Left renal cortex interstitium (tissue), 4 donors: ENCODE measurements around the gene SIX3. TPM values are rescaled to one million over a fixed set of nuclear protein-coding genes. Genes with fewer than 3 reads are reported as not detected.

Experiments used
- DNase-seq, 4 donors: peaks; one replicate each; pipeline ENCODE4 v3.0.0-alpha.2; 2013; ENCODE audit warnings: low read depth in 4 of 4, low spot score in 2 of 4, missing footprints in 1 of 4
- polyA plus RNA-seq, 4 donors: library from polyadenylated mRNA; unstranded; fragments of 120-200 nt; gene quantifications; one replicate each; pipeline ENCODE4 v1.2.1, GENCODE V29; 2013; ENCODE audit not compliant: insufficient read length in 4 of 4

Gene SIX3
- polyA plus RNA-seq: not detected

DNA sequence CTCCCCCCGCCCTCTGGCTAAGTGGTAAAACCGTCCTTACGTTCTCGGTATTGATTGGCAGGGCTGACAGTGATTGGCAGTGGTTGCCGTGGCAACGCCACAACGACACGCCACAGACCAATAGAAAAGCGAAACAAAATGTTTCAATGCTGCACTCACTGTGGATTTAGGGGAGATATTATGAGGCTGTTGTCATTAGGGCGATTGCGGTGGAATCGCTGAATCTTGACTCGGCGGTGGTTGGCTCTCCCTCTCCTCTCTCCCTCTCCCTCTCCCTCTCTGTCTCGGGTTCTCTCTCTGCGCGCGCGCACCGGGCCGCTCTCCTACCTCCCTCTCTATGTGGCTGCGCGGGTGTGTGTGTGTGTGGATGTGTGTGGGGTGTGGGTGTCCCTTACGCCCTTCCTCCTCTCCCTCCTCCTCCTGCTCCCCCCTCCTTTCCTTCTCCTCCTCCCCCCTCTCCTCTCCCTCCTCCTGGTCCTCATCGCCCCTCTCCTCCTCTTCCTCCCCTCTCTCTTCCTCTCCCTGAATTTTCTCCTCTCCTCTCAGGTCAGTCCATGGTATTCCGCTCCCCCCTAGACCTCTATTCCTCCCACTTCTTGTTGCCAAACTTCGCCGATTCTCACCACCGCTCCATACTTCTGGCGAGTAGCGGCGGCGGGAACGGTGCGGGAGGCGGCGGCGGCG, at the start of gene SIX3:
Gene SIX3 (plus strand): TSS at position 152 of the 684 bp plus-strand sequence. CDS start 403 bp downstream, at position 555.
- DNase-seq: no peak

DNA sequence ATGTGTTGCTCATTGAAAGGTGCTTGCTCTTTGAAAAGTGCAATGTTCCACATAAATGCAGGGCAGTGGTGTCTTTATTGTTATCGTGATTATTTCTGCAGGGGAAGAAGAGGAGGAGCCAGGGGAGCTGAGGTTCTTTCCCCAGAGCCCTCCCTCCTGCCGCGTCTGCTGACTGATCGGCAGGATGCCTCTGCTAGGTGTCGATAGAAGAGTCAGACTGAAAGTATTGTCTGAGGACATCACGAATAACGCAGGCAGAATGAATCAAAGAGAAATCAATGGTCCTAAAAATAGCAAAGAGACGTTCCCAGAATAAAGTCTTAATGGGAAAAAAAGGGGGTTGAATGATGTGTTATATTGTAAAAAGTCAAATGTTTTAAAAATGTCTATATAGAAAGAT, 47.4 kb upstream of the SIX3 start:
- no peak for DNase-seq

GRCh38 chr2:44895061-44895460, 46.4 kb upstream of the SIX3 start:
- no peak for DNase-seq

- DNase-seq: no peak
These were observed 44.1 kb upstream of the SIX3 start for GRCh38 chr2:44897406-44897805.

GRCh38 chr2:44902217-44903137, 39.0 kb upstream of the SIX3 start:
- no peak for DNase-seq

- no peak for DNase-seq
These were observed 36.9 kb upstream of the SIX3 start for GRCh38 chr2:44904578-44904977.

DNA sequence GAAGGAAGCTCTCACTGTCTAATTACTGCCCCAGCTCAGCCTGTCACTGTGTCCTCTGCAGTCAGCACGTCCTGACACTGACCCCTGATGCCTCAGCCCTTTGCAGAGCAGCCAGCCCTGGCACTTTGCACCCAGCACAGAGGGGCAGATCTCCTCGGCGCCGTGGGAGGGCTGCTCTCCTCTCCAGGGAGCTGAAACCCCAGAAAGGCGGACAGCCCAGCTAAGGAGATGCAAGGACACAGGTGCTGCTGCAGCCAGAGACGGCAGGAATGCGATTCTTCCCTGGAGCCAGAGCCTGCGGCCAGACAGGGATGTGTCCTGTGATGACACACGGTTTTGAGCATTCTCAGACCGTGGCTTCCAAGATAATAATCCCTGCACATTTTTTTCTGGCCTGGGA, 34.5 kb upstream of the SIX3 start:
- DNase-seq: no peak

- no peak for DNase-seq
These were observed 31.7 kb upstream of the SIX3 start for GRCh38 chr2:44909831-44910230.

DNA sequence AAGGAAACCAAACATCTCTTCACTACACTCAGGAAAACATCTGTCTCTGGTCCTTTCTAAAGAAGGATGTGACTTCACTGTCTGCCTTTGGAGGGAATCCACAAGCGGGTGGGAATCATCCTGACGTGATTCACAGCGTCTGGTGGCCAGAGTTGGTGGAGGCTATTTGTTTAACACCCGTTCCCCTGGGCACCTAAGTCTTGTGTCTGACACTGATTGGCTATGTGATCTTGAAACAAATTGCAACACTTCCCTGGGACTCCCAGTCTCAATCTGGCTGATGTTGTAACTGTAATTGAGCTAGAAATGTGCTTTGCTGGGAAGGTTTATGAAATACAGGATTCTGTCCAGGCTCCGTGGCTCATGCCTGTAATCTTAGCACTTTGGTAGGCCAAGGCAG, 28.8 kb upstream of the SIX3 start:
- no peak for DNase-seq

DNA sequence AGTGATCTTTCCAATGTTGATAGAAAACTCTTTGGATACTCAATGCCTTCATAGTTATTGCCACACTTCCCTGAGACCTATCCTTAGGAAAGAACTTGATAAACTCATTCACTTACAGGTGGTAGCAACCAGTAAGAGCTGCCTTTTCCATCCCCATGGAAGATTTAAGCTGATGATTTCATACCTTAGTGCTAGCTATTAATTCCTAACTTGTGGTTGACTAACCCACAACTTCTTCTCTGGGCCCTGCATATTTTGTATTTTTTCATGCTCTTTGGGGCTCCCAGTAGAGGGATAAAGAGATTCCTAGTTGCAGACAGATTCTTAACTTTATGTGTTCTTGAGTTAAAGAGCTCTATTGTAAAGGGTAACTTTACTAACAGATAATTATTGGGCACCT, 25.2 kb upstream of the SIX3 start:
- no peak for DNase-seq

- DNase-seq: no peak
These were observed 23.3 kb upstream of the SIX3 start for GRCh38 chr2:44918095-44918775.

DNA sequence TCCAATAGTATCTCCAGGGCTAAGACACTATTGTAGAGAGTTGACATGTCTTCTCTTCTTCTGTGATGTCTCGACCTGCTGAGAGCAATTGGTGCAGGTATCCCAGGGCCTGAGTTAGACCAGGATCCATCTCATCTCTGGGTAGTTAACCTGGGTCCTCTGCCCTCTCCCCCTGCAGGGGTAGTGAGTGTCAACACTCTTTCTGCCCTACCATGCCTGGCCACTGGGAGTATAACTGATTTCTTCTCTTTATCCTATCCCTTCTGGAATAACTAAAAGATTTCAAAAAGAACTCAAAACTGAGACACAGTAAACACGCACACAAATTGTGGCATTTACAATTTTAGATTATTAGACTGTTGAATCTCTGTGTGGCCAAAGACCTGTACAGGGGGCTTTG, 20.8 kb upstream of the SIX3 start:
- DNase-seq: no peak

- no peak for DNase-seq
These were observed 18.7 kb upstream of the SIX3 start for GRCh38 chr2:44922776-44923175.

- DNase-seq: no peak
These were observed 15.9 kb upstream of the SIX3 start for GRCh38 chr2:44925561-44926136.

GRCh38 chr2:44926957-44927356, 14.5 kb upstream of the SIX3 start:
- DNase-seq: no peak

- no peak for DNase-seq
These were observed 13.5 kb upstream of the SIX3 start for GRCh38 chr2:44927985-44928482.

- no peak for DNase-seq
These were observed 12.9 kb upstream of the SIX3 start for GRCh38 chr2:44928483-44929158.

GRCh38 chr2:44929159-44929734, 12.3 kb upstream of the SIX3 start:
- no peak for DNase-seq

GRCh38 chr2:44929735-44930273, 11.7 kb upstream of the SIX3 start:
- DNase-seq: no peak
